ENCODE measurements around the gene PGAM5. TPM values are rescaled to one million over a fixed set of nuclear protein-coding genes. Genes with fewer than 3 reads are reported as not detected.

Gene PGAM5
- total and polyA plus RNA-seq, 9 of the 15 experiments (the other 6 are each of a cell fraction or from before 2014, with no cell fraction given), result 7.4 to 121 (median 69.5) TPM

DNA sequence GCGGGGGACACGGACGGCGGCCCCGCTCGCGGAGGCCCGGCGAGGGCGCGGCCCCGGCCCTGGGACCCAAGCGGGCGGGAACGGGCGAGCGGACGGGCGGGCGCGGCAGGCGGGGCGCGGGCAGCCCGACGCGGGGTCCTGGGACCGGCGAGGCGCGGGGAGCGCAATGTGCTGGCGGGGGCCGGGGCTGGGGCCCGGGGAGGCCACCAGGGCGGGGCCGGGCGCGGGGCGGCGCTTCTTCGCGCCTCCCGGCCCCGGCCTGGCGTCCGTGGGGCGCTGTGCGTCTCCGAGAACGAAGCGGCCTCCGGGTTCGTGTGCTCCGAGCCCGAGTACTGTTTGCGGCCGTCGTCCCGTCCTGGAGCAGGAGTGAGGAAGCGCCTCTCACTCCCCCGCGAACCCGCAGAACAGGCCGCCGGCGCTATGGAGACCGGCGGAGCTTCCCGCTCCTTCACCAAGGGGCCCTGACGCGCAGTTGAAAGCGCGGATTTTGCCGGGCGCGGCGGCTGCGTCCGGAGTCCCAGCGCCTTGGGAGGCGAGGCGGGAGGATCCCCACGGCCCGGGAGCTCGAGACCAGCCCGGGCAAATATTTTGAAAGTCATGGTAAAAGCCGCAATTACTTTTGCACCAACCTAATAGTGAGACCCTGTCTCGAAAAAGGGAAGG is 51.4 kb downstream of the PGAM5 start (continued):
- TF ChIP-seq, protein P1, sequence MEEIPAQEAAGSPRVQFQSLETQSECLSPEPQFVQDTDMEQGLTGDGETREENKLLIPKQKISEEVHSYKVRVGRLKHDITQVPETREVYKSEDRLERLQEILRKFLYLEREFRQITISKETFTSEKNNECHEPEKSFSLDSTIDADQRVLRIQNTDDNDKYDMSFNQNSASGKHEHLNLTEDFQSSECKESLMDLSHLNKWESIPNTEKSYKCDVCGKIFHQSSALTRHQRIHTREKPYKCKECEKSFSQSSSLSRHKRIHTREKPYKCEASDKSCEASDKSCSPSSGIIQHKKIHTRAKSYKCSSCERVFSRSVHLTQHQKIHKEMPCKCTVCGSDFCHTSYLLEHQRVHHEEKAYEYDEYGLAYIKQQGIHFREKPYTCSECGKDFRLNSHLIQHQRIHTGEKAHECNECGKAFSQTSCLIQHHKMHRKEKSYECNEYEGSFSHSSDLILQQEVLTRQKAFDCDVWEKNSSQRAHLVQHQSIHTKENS (CRISPR knock-in tag; IDR thresholded peaks at IDR 0.05), result no peak
- no peak for TF ChIP-seq POU5F1 (IDR thresholded peaks at IDR 0.05; ENCODE audit: borderline replicate concordance, low read depth, low read length, partially characterized antibody)
- TF ChIP-seq GATAD2B (IDR thresholded peaks at IDR 0.05; ENCODE audit: borderline replicate concordance), result no peak
- TF ChIP-seq ZNF57 (CRISPR knock-in tag; IDR thresholded peaks at IDR 0.05), result no peak
- TF ChIP-seq, protein P2, sequence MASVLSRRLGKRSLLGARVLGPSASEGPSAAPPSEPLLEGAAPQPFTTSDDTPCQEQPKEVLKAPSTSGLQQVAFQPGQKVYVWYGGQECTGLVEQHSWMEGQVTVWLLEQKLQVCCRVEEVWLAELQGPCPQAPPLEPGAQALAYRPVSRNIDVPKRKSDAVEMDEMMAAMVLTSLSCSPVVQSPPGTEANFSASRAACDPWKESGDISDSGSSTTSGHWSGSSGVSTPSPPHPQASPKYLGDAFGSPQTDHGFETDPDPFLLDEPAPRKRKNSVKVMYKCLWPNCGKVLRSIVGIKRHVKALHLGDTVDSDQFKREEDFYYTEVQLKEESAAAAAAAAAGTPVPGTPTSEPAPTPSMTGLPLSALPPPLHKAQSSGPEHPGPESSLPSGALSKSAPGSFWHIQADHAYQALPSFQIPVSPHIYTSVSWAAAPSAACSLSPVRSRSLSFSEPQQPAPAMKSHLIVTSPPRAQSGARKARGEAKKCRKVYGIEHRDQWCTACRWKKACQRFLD (CRISPR knock-in tag; IDR thresholded peaks at IDR 0.05), result peak; percentile 78; the same call in 1 of the 2 replicates
- TF ChIP-seq SRSF1 (IDR thresholded peaks at IDR 0.05; ENCODE audit: low read depth, low read length), result no peak
- no peak for TF ChIP-seq SMAD1 (IDR thresholded peaks at IDR 0.05; ENCODE audit: low read depth, low read length, partially characterized antibody)
- peak; percentile 93 for TF ChIP-seq SUPT5H (IDR thresholded peaks at IDR 0.05)
- TF ChIP-seq CTBP1 (IDR thresholded peaks at IDR 0.05; ENCODE audit: borderline replicate concordance), result peak; percentile 84
- peak; percentile 75; the same call in 1 of the 2 replicates for TF ChIP-seq KAT7 (CRISPR knock-in tag; IDR thresholded peaks at IDR 0.05; ENCODE audit: borderline replicate concordance)
- no peak for TF ChIP-seq ZKSCAN8 (CRISPR knock-in tag; IDR thresholded peaks at IDR 0.05)
- peak; percentile 78 for TF ChIP-seq SP1 (CRISPR knock-in tag; IDR thresholded peaks at IDR 0.05)
- TF ChIP-seq, protein P3, sequence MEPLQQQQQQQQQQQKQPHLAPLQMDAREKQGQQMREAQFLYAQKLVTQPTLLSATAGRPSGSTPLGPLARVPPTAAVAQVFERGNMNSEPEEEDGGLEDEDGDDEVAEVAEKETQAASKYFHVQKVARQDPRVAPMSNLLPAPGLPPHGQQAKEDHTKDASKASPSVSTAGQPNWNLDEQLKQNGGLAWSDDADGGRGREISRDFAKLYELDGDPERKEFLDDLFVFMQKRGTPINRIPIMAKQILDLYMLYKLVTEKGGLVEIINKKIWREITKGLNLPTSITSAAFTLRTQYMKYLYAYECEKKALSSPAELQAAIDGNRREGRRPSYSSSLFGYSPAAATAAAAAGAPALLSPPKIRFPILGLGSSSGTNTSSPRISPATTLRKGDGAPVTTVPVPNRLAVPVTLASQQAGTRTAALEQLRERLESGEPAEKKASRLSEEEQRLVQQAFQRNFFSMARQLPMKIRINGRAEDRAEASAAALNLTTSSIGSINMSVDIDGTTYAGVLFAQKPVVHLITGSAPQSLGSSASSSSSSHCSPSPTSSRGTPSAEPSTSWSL (CRISPR knock-in tag; IDR thresholded peaks at IDR 0.05; ENCODE audit: borderline replicate concordance), result no peak
- no peak for TF ChIP-seq LCOR (CRISPR knock-in tag; IDR thresholded peaks at IDR 0.05)
- no peak for TF ChIP-seq NFXL1 (CRISPR knock-in tag; IDR thresholded peaks at IDR 0.05)
- no peak for TF ChIP-seq ZNF212 (CRISPR knock-in tag; IDR thresholded peaks at IDR 0.05)
- TF ChIP-seq SMARCC2 (IDR thresholded peaks at IDR 0.05; ENCODE audit: low read depth), result 0 out of 2 replicates have a peak, but pooled peaks have one; percentile 47
- no peak for TF ChIP-seq ILK (tag; IDR thresholded peaks at IDR 0.05; ENCODE audit: borderline replicate concordance, low read depth)
- peak; percentile 39; the same call in 1 of the 2 replicates for TF ChIP-seq ESRRA (IDR thresholded peaks at IDR 0.05; ENCODE audit: borderline replicate concordance, low read depth)
- peak; percentile 23; the same call in 1 of the 2 replicates for TF ChIP-seq FOXP1 (CRISPR knock-in tag; IDR thresholded peaks at IDR 0.05)
- peak; percentile 59 for TF ChIP-seq MYC (IDR thresholded peaks at IDR 0.05; ENCODE audit: low read depth, low read length)
- TF ChIP-seq MYC (CRISPR knock-in tag; IDR thresholded peaks at IDR 0.05; ENCODE audit: borderline replicate concordance, low read depth), result no peak
- TF ChIP-seq NCOA2 (IDR thresholded peaks at IDR 0.05; ENCODE audit: partially characterized antibody in 2 of 2), result no peak
- peak; percentile 16 to 26; a peak in 1 of 4 replicates for TF ChIP-seq SIN3A (IDR thresholded peaks at IDR 0.05; ENCODE audit: borderline replicate concordance in 2 of 2, control insufficient read depth in 1 of 2, low read depth in 2 of 2, low read length in 2 of 2)
- TF ChIP-seq WHSC1 (IDR thresholded peaks at IDR 0.05; ENCODE audit: low read length), result no peak
